Erythroblast (primary cell): ENCODE results near the gene KDM2A.
"Not testable (repeated sequence)": the region's sequence is repeated elsewhere in the genome, so short reads cannot be mapped to it uniquely, and the experiment has no call there.

Source experiments
- DNase-seq, 2 experiments: peaks; one replicate each; lab custom pipeline; 2025; lab: John Stamatoyannopoulos, UW
- GATA1 ChIP-seq: IDR thresholded peaks from 2 replicates; pipeline ENCODE4 v1.6.1; 2011; ENCODE audit warnings: low read depth, mild to moderate bottlenecking, control low read depth, low read length, moderate library complexity
- POLR2A ChIP-seq: IDR thresholded peaks from 2 replicates; pipeline ENCODE4 v1.6.1; 2011; ENCODE audit warnings: mild to moderate bottlenecking, low read length

Gene KDM2A

DNA sequence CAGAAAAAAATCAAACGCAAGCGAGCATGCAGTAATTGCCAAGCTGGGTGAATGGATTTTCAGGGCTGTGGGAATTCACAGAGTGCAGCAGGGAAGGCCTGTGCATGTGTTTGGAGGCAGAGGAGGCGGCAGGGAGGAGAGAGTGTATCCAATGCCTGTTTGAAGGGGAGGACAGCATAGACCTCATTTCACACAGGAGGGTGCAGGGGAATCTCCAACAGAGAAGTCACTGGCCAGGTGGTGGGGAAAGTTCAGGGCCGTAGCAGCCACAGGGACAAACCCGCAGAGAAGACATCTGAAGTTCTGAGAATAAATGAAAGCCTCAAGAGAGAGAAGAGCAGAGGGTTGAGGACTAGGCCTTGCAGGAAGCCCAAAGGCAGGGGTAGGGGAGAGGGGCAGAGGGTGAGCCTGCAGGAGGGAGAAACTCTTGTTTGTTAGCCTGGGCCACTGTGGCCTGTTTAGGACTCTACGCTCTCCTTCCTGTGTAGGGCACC, 19.2 kb upstream of the KDM2A start:
- DNase-seq: no peak
- TF ChIP-seq POLR2A (no peak), GATA1 (no peak)

- DNase-seq: no peak
- TF ChIP-seq GATA1 (no peak), POLR2A (no peak)
These were observed 16.4 kb upstream of the KDM2A start for GRCh38 chr11:67102664-67103063.

DNA sequence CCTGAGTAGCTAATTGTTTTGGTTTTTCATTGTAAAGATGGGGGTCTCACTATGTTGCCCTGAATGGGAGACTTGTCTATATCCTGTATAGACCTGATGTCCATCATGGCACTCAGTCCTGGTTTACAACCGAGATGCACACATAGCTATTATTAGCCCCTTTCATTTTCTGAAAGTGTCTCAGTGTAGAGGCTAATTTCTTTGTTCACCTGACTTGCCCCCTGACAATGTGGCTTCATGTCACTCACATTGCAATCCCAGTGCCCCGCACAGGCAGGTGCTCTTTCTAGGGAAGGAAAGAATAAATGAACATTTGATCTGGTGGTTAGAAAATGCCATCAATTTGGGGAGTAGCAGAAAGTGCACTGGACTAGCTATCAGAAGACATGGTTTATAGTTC, 13.1 kb upstream of the KDM2A start:
- DNase-seq: no peak
- TF ChIP-seq GATA1 (no peak), POLR2A (no peak)

GRCh38 chr11:67111261-67111660, 7.8 kb upstream of the KDM2A start:
- TF ChIP-seq GATA1: no peak
- no peak for DNase-seq

DNA sequence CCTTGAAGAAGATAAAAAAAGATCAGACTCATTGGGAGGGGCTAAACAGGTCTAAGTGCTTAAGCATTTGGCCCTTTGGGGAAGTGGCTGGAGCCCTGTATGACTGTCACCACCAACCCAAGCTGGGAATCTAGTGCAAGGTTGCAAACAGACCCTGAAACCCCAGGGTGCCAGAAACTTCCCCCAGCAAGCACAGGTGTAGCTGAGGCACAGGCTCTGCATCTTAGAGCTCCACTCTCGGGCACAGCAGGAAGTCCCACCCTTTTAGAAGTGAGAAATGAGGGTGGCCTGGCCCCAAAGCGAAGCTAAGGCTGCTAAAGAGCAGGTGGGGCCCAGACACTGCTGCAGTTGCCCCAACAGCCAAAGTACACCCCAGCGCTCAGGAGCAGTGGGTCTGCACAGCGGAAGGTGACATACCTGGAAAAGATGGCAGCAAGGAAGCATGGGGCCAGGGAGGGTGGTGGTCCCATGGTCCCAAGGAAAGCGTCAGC, 5.8 kb upstream of the KDM2A start:
- no peak for DNase-seq
- TF ChIP-seq GATA1: no peak

DNA sequence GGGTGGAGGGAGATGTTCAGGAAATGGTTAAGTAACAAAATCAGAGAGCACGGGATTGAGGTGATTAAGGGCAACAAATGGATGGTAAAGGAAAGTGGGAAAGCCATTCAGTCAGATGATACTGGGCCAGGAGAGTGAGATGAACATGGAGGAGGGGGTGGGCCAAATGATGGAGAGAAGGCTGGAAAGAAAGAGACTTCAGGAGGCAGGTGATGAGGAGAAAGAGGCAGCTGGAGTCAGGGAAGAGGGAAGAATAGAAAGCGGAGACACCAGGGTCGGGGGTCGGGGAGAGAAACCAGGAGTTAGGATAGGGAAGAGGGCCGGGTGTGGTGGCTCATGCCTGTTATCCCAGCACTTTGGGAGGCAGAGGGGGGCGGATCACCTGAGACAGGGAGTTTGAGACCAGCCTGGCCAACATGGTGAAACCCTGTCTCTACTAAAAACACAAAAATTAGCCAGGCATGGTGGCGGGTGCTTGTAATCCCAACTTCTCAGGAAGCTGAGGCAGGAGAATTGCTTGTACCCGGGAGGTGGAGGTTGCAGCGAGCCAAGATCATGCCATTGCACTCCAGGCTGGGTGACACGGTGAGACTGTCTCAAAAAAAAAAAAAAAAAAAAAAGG, 4.7 kb upstream of the KDM2A start:
- TF ChIP-seq POLR2A (no peak), GATA1 (no peak)
- no peak for DNase-seq

- TF ChIP-seq GATA1 (no peak), POLR2A (no peak)
- DNase-seq: no peak
These were observed 2.3 kb upstream of the KDM2A start for GRCh38 chr11:67116758-67117105.

- TF ChIP-seq POLR2A (no peak), GATA1 (no peak)
- DNase-seq: no peak
These were observed 1.9 kb upstream of the KDM2A start for GRCh38 chr11:67117176-67117575.

DNA sequence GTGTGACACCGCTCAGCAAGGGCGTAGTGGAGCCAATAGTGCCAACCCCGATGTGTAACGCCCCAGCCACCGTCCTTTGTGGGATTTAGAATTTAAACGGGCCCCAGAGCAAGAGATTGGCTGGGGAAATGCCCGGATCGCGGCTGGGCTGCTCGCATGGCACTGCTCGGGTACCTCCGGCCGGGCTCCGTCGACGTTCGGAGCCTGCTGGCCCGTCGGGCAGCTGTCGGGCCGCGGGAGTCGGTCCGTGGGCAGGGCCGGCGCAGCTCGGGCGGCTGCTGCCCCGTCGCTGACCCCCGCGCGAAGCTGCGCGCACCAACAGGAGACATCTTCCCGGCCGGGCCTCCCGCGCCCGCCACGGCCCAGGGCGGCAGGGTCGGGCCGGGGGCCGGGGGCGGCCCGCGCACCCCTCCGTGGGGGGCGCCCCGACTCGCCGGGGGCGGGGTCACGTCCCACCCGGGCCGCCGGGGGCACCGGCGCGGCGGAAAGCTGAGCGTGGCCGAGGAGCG, 1.3 kb upstream of the KDM2A start:
- DNase-seq: peak in 1 of 2 experiments; percentile 32

GRCh38 chr11:67118181-67118766, 789 bp upstream of the KDM2A start:
- DNase-seq: peak; percentile 62 to 69
- peak; percentile 37 for TF ChIP-seq POLR2A
- TF ChIP-seq GATA1: no peak

More for the DNA sequence above, 1.3 kb upstream of the KDM2A start:
- TF ChIP-seq POLR2A (no peak), GATA1 (no peak)

- peak; percentile 60 to 75 for DNase-seq
- TF ChIP-seq POLR2A: peak; percentile 1
- TF ChIP-seq GATA1: no peak
These were observed 725 bp downstream of the KDM2A start for GRCh38 chr11:67119585-67120391.

DNA sequence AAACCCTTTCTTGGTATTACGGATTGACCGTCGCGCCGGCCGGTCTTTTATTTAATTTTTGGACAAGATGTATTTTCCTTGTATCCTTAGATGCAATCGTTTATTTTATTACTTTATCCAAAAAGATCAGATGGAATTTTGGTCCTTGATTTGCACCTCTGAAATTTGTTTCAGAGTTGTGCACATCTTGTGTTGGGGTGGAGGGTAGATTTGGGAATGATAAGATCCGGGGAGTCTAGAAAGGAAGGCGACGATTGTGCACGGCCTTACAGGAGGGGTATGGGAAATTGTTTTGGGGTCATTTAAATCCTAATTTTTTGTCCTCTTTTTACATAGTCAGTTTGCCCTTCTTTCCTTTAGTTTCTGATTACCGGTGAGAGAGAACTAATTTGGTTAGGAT, 1.4 kb downstream of the KDM2A start:
- no peak for TF ChIP-seq GATA1
- TF ChIP-seq POLR2A: no peak
- DNase-seq: peak; percentile 41 to 57

DNA sequence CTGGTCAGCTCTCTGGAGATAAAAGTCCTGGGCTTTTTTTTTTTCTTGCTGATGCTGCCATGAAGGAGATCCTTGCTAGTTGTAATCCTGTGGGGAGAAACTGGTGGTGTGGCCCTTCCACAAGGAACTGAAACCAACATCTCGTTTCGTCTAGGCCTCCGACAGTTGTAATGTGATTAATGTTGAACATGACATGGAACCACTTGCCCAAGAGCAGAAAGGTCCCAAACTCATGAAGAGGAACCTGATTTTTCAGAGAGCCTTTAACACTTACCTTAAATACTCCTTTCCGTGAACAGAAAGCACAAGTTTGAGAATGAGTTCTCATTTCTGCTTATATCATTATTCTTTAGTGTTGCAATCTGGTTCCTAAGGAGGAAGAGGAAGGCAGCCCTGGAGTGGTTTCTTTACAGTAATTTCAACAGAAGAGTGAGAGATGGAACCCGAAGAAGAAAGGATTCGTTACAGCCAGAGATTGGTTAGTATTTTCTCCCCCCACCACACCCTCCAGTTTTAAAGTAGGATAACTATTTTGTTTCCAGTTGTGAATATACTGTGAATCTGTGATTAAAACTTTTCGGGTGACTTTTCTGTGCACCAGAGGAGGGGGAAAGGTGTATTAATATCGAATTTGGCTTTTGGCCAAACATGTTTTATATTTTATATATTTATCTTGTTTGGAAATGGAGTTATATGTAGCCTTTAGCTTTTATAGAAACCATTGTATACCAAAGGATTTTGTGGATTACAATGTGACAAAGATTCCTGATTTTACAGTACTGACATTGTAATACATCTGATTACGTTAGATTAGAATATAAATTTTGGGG, 2.0 kb downstream of the KDM2A start:
- DNase-seq: peak; percentile 23 to 56
- TF ChIP-seq GATA1 (no peak), POLR2A (no peak)

GRCh38 chr11:67123801-67124200, 4.7 kb downstream of the KDM2A start:
- not testable (repeated sequence) for DNase-seq

DNA sequence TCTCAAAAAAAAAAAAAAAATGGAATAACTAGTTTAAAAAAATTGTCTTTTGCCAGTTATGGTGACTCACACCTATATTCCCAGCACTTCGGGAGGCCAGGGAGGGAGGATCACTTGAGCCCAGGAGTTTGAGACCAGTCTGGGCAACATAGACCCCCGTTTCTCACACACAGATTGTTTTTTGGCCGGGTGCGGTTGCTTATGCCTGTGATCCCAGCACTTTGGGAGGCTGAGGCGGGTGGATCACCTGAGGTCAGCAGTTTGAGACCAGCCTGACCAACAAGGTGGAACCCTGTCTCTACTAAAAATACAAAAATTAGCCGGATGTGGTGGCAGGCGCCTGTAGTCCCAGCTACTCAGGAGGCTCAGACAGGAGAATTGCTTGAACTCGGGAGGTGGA, 7.2 kb downstream of the KDM2A start:
- DNase-seq: not testable (repeated sequence)
